Measurements from ENCODE around the gene TNIP2.

DNA sequence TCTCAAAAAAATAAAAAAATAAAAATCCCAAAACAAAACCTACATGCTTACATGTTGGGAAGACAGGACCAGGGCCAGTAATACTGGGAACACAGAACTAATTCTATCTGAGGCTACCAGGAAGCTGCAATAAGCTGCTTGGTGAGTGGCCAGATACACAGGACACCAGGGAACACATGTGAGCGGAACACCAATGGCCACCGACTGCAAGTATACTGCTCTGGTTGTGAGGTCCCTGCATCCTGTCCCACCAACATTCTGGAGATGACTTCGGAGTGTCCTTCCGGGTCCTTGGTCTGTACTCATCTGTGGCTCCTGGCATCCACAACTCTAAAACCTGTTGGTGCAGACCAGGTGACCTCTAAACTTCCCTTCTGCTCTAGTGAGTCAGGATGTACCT is 2.7 kb downstream of the TNIP2 start:
- no peak for TF ChIP-seq TOX (CRISPR knock-in tag; IDR thresholded peaks at IDR 0.05; ENCODE audit: borderline replicate concordance)
- no peak for TF ChIP-seq ZNF565 (CRISPR knock-in tag; conservative IDR thresholded peaks at IDR 0.05; ENCODE audit: low read depth)
- TF ChIP-seq RARB (CRISPR knock-in tag; IDR thresholded peaks at IDR 0.05): no peak
- no peak for TF ChIP-seq CREB5 (CRISPR knock-in tag; IDR thresholded peaks at IDR 0.05; ENCODE audit: low read depth)
- no peak for TF ChIP-seq ZNF70 (CRISPR knock-in tag; IDR thresholded peaks at IDR 0.05)
- TF ChIP-seq ZFP3 (CRISPR knock-in tag; IDR thresholded peaks at IDR 0.05): no peak
- TF ChIP-seq CSDC2 (CRISPR knock-in tag; IDR thresholded peaks at IDR 0.05): no peak

All from SK-N-SH treated with all-trans-retinoic acid at 6 μM for 48 hours (cell line).